ENCODE data around the gene OMD. TPM values are rescaled to one million over a fixed set of nuclear protein-coding genes. Genes with fewer than 3 reads are reported as not detected.

The OMD gene
- total RNA-seq, 1 experiment from 2014 or later, result not detected

- TF ChIP-seq ZFX (IDR thresholded peaks at IDR 0.05), result no peak
- TF ChIP-seq EZH2 (IDR thresholded peaks at IDR 0.05), result no peak
- TF ChIP-seq SRF (IDR thresholded peaks at IDR 0.05; ENCODE audit: low read depth), result no peak
- TF ChIP-seq EZH2phosphoT487 (IDR thresholded peaks at IDR 0.05; ENCODE audit: borderline replicate concordance), result no peak
- TF ChIP-seq CBX3 (IDR thresholded peaks at IDR 0.05; ENCODE audit: low read depth), result no peak
- no peak for TF ChIP-seq POLR2AphosphoS5 (IDR thresholded peaks at IDR 0.05; ENCODE audit: low read depth, low read length)
- TF ChIP-seq EGR1 (IDR thresholded peaks at IDR 0.05; ENCODE audit: low read depth), result no peak
- TF ChIP-seq FOSL1 (IDR thresholded peaks at IDR 0.05; ENCODE audit: low read depth), result no peak
- no peak for TF ChIP-seq ATF3 (IDR thresholded peaks at IDR 0.05)
- TF ChIP-seq CTCF (IDR thresholded peaks at IDR 0.05 in 2 of 3, conservative IDR thresholded peaks at IDR 0.05 in 1 of 3; ENCODE audit: borderline replicate concordance in 1 of 3, insufficient read depth in 1 of 3, low read depth in 2 of 3, low read length in 2 of 3), result no peak
- TF ChIP-seq ZNF274 (IDR thresholded peaks at IDR 0.05; ENCODE audit: low read depth, low read length), result no peak
- no peaks in the 10 kb centered on the region for H3K79me2 ChIP-seq (ENCODE audit: insufficient read depth, low read length)
- H3K4me3 ChIP-seq (replicated peaks in 1 of 2; ENCODE audit: low read depth in 1 of 2, low read length in 2 of 2), result no peak overlapping the region
- H3K4me2 ChIP-seq (ENCODE audit: low read length), result no peak overlapping the region
- no peaks in the 10 kb centered on the region for H3K27me3 ChIP-seq (ENCODE audit: insufficient read depth, low read length)
- no peaks in the 10 kb centered on the region for H3K9me3 ChIP-seq (ENCODE audit: control insufficient read depth in 1 of 2, insufficient read depth in 1 of 2, low read depth in 1 of 2, low read length in 2 of 2)
- H3K4me1 ChIP-seq (ENCODE audit: control insufficient read depth in 1 of 2, insufficient read depth in 2 of 2, low read length in 2 of 2), result no peaks in the 10 kb centered on the region
- ATAC-seq (no peak), DNase-seq (ENCODE audit: low read depth, low spot score) (no peak)
- no peak overlapping the region for H2AFZ ChIP-seq (ENCODE audit: low read depth, low read length, poor library complexity, severe bottlenecking)
- H3K9ac ChIP-seq (ENCODE audit: low read length), result no peak overlapping the region
- intact Hi-C loops (cut with micrococcal nuclease), result no loop called here
- CTCF ChIA-PET, result no interaction called here
- POLR2A ChIA-PET, result no interaction called here
- RAD21 ChIA-PET (ENCODE audit: low non-redundant PET in 1 of 2, low total read pairs in 2 of 2, uncharacterized antibody in 2 of 2, unreplicated experiment in 2 of 2), result no interaction called here
- no TSS peak for BruUV-seq (replicated peaks)
- no peaks in the 10 kb centered on the region for H3K9me2 ChIP-seq (ENCODE audit: insufficient read depth)
- no peaks in the 10 kb centered on the region for H3K36me3 ChIP-seq (ENCODE audit: control insufficient read depth in 1 of 2, insufficient read depth in 2 of 2, low read length in 2 of 2)
- H4K20me1 ChIP-seq (ENCODE audit: insufficient read depth), result no peaks in the 10 kb centered on the region
- H3K27ac ChIP-seq (ENCODE audit: low read depth, low read length), result no peak overlapping the region
Observed at GRCh38 chr9:92406477-92406876, 17.8 kb downstream of the OMD start.
